ENCODE measurements around the gene LPAR3.

- TF ChIP-seq CTCF (IDR thresholded peaks at IDR 0.05; ENCODE audit: insufficient read depth, low read length) = no peak
- TF ChIP-seq REST (IDR thresholded peaks at IDR 0.05; ENCODE audit: insufficient replicate concordance, low read depth) = no peak
- TF ChIP-seq POLR2AphosphoS5 (IDR thresholded peaks at IDR 0.05; ENCODE audit: low read depth) = no peak
- TF ChIP-seq GABPA (IDR thresholded peaks at IDR 0.05; ENCODE audit: low read depth) = no peak
- no peak for TF ChIP-seq SPI1 (IDR thresholded peaks at IDR 0.05; ENCODE audit: borderline replicate concordance, low read depth)
These were observed 26.5 kb upstream of the LPAR3 start for GRCh38 chr1:84919461-84919970.

Data from HL-60 (cell line).